ENCODE data around the gene PAX8.

- no peak for TF ChIP-seq POLR2A (IDR thresholded peaks at IDR 0.05)
- TF ChIP-seq CTCF (IDR thresholded peaks at IDR 0.05), result no peak
Observed at GRCh38 chr2:113217455-113218282, 61.1 kb downstream of the PAX8 start.
